Uterus (tissue), 2 donors: ENCODE results near the gene MYMX.

Experiments used
- POLR2A ChIP-seq, 2 donors: fragments of 450-650 bp; IDR thresholded peaks; one replicate each; pipeline ENCODE4 v1.6.1; 2016; ENCODE audit warnings: antibody characterized with exemption in 2 of 2, mild to moderate bottlenecking in 1 of 2, moderate library complexity in 1 of 2
- TF ChIP-seq, protein P1 (sequence below), 4 experiments: fragments of 200-600 bp in 2 of 4; fragments of 450-650 bp in 2 of 4; sonication (generic) in 2 of 4; IDR thresholded peaks; one replicate each; pipeline ENCODE4 v1.5.1; 2016 to 2019; ENCODE audit warnings: antibody characterized with exemption in 4 of 4, mild to moderate bottlenecking in 2 of 4, moderate library complexity in 1 of 4

DNA sequence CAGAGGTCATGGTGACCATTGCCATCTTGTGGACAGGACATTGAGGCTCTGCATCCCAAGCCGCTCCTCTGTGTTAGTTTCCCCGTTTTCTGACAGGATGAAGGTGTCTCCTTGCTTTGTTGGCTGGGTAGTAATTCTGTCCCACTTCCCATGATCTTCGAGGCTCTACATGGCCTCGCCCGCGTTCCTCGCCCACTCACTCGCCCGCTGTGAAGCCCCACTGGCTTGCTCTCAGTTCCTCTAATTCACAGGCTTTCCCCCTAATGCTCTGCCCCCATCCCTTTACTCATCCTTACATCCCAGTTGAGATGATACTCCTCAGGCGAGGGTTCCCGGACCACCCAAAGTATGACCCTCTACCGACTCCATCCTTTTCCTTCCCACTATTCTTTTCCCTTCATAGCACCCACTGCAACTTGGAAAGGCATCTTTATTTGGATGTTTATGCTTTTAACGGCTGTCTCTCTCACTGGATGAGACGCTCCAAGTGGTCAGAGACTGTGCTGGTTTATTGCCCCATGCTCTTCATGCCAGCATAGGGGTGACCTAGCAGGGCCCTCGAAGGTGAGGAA is 41.1 kb downstream of the MYMX start:
- TF ChIP-seq POLR2A (IDR thresholded peaks at IDR 0.05): no peak
- TF ChIP-seq, protein P1, sequence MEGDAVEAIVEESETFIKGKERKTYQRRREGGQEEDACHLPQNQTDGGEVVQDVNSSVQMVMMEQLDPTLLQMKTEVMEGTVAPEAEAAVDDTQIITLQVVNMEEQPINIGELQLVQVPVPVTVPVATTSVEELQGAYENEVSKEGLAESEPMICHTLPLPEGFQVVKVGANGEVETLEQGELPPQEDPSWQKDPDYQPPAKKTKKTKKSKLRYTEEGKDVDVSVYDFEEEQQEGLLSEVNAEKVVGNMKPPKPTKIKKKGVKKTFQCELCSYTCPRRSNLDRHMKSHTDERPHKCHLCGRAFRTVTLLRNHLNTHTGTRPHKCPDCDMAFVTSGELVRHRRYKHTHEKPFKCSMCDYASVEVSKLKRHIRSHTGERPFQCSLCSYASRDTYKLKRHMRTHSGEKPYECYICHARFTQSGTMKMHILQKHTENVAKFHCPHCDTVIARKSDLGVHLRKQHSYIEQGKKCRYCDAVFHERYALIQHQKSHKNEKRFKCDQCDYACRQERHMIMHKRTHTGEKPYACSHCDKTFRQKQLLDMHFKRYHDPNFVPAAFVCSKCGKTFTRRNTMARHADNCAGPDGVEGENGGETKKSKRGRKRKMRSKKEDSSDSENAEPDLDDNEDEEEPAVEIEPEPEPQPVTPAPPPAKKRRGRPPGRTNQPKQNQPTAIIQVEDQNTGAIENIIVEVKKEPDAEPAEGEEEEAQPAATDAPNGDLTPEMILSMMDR (IDR thresholded peaks at IDR 0.05): no peak
